ENCODE results near the gene GPR78.

Gene GPR78

GRCh38 chr4:8609824-8610350 is 29.7 kb downstream of the GPR78 start:
- H3K4me3 ChIP-seq (ENCODE audit: low read length) = no peak overlapping the region
- TF ChIP-seq CTCF (conservative IDR thresholded peaks at IDR 0.05; ENCODE audit: low read depth, low read length) = no peak
- no peak for DNase-seq (ENCODE audit: low read depth)

GRCh38 chr4:8610858-8611616 is 30.8 kb downstream of the GPR78 start:
- H3K4me3 ChIP-seq (ENCODE audit: low read length) = no peak overlapping the region
- no peak for TF ChIP-seq CTCF (conservative IDR thresholded peaks at IDR 0.05; ENCODE audit: low read depth, low read length)
- no peak for DNase-seq (ENCODE audit: low read depth)

- no peak for DNase-seq (ENCODE audit: low read depth)
- no peak for TF ChIP-seq CTCF (conservative IDR thresholded peaks at IDR 0.05; ENCODE audit: low read depth, low read length)
- H3K4me3 ChIP-seq (ENCODE audit: low read length) = no peak overlapping the region
These were observed 32.5 kb downstream of the GPR78 start for GRCh38 chr4:8612646-8613045.

- no peak for TF ChIP-seq CTCF (conservative IDR thresholded peaks at IDR 0.05; ENCODE audit: low read depth, low read length)
- no peak overlapping the region for H3K4me3 ChIP-seq (ENCODE audit: low read length)
- no peak for DNase-seq (ENCODE audit: low read depth)
These were observed 33.5 kb downstream of the GPR78 start for GRCh38 chr4:8613421-8614364.

GRCh38 chr4:8614365-8615193 is 34.4 kb downstream of the GPR78 start:
- no peak for TF ChIP-seq CTCF (conservative IDR thresholded peaks at IDR 0.05; ENCODE audit: low read depth, low read length)
- no peak for DNase-seq (ENCODE audit: low read depth)
- no peak overlapping the region for H3K4me3 ChIP-seq (ENCODE audit: low read length)

- TF ChIP-seq CTCF (conservative IDR thresholded peaks at IDR 0.05; ENCODE audit: low read depth, low read length) = no peak
- no peak for DNase-seq (ENCODE audit: low read depth)
- no peak overlapping the region for H3K4me3 ChIP-seq (ENCODE audit: low read length)
These were observed 35.2 kb downstream of the GPR78 start for GRCh38 chr4:8615366-8615765.
